Measurements from ENCODE around the gene CCP110.
A peak's percentile ranks its signal among the peaks of the same experiment; 100 is the strongest.
"Not testable (repeated sequence)": the region's sequence is repeated elsewhere in the genome, so short reads cannot be mapped to it uniquely, and the experiment has no call there.

CCP110 gene

GRCh38 chr16:19512297-19512696 is 11.4 kb upstream of the CCP110 start:
- DNase-seq, result no peak

- DNase-seq, result no peak
Observed at GRCh38 chr16:19513377-19514053, 10.2 kb upstream of the CCP110 start.

- no peak for DNase-seq
Observed at GRCh38 chr16:19515757-19516156, 8.0 kb upstream of the CCP110 start.

- no peak for DNase-seq
Observed at GRCh38 chr16:19517424-19518089, 6.2 kb upstream of the CCP110 start.

- no peak for DNase-seq
Observed at GRCh38 chr16:19518388-19518787, 5.4 kb upstream of the CCP110 start.

GRCh38 chr16:19520861-19521331 is 2.8 kb upstream of the CCP110 start:
- DNase-seq, result peak; percentile 22 to 32

GRCh38 chr16:19521471-19522396 is 2.0 kb upstream of the CCP110 start, which contains the start of gene GDE1:
TSS of gene GDE1 (minus strand) at chr16:19522098. CDS start at chr16:19521964, 134 bp downstream.
- peak; percentile 95 to 96 for DNase-seq

GRCh38 chr16:19522397-19522732 is 1.4 kb upstream of the CCP110 start:
- DNase-seq, result no peak

GRCh38 chr16:19522760-19523159 is 982 bp upstream of the CCP110 start:
- no peak for DNase-seq

- no peak for DNase-seq
Observed at GRCh38 chr16:19523184-19523558, 571 bp upstream of the CCP110 start.

- peak; percentile 9 to 17 for DNase-seq
Observed at GRCh38 chr16:19524356-19524615, 544 bp downstream of the CCP110 start.

GRCh38 chr16:19524616-19525384 is 1.1 kb downstream of the CCP110 start:
- DNase-seq, result no peak

- no peak for DNase-seq
Observed at GRCh38 chr16:19525385-19525723, 1.6 kb downstream of the CCP110 start.

- no peak for DNase-seq
Observed at GRCh38 chr16:19527161-19527560, 3.4 kb downstream of the CCP110 start.

- DNase-seq, result no peak
Observed at GRCh38 chr16:19528666-19529065, 4.9 kb downstream of the CCP110 start.

- DNase-seq, result no peak
Observed at GRCh38 chr16:19532601-19533000, 8.9 kb downstream of the CCP110 start.

- DNase-seq, result no peak
Observed at GRCh38 chr16:19540241-19540970, 16.7 kb downstream of the CCP110 start.

GRCh38 chr16:19542138-19542821 is 18.5 kb downstream of the CCP110 start:
- no peak for DNase-seq

- DNase-seq, result not testable (repeated sequence)
Observed at GRCh38 chr16:19543278-19543996, 19.7 kb downstream of the CCP110 start.

- no peak for DNase-seq
Observed at GRCh38 chr16:19548144-19548543, 24.4 kb downstream of the CCP110 start.

- no peak for DNase-seq
Observed at GRCh38 chr16:19549673-19550072, 25.9 kb downstream of the CCP110 start.

Data from activated CD4-positive, alpha-beta T cell treated with anti-CD3 and anti-CD28 coated beads, Interleukin-2, amount 50 U/mL, for 48 hours (primary cell).